Measurements from ENCODE around the gene RPS6KA5. TPM values are rescaled to one million over a fixed set of nuclear protein-coding genes. Genes with fewer than 3 reads are reported as not detected.
A peak's percentile ranks its signal among the peaks of the same experiment; 100 is the strongest.

The RPS6KA5 gene
- total RNA-seq, 1 donor from 2014 or later = 1.8 TPM

- TF ChIP-seq CTCF (IDR thresholded peaks at IDR 0.05; ENCODE audit: insufficient read depth, low read length, severe bottlenecking) = no peak
- no peaks in the 10 kb centered on the region for H3K27me3 ChIP-seq (ENCODE audit: control insufficient read depth, insufficient read depth, low read length)
- H3K36me3 ChIP-seq (ENCODE audit: control insufficient read depth, insufficient read depth, low read length) = no peaks in the 10 kb centered on the region
- DNase-seq (ENCODE audit: low read depth) (no peak), FAIRE-seq (no peak)
- no peak overlapping the region for H3K4me3 ChIP-seq (ENCODE audit: low read depth, low read length)
Observed at GRCh38 chr14:90976101-90976500, 84.3 kb downstream of the RPS6KA5 start.

DNA sequence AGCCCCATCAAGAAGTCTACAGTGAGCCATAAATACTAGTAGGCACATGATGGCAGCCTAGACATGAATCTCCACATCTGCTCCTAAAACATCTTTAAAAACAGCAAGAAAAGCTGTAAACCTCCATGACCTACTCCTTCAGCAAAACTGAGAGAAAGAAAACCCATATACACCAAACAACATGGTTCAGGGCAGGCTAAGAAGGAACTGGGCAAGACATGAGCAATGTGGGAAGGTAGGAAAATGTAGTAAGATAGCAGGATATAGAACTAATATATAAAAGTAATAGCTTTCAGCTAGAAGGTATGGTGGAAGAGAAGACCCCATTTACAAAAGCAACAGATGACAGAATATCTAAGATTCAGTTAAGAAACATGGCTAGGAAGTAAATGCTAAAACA, 88.8 kb downstream of the RPS6KA5 start:
- TF ChIP-seq CTCF (IDR thresholded peaks at IDR 0.05; ENCODE audit: insufficient read depth, low read length, severe bottlenecking) = no peak
- DNase-seq (ENCODE audit: low read depth) (no peak), FAIRE-seq (no peak)
- Histone ChIP-seq H3K4me3 (ENCODE audit: low read depth, low read length) (no peak overlapping the region), H3K36me3 (ENCODE audit: control insufficient read depth, insufficient read depth, low read length) (no peaks in the 10 kb centered on the region), H3K27me3 (ENCODE audit: control insufficient read depth, insufficient read depth, low read length) (no peaks in the 10 kb centered on the region)

- no peak for FAIRE-seq
- no peak for TF ChIP-seq CTCF (IDR thresholded peaks at IDR 0.05; ENCODE audit: insufficient read depth, low read length, severe bottlenecking)
- H3K36me3 ChIP-seq (ENCODE audit: control insufficient read depth, insufficient read depth, low read length) = no peaks in the 10 kb centered on the region
- peak; percentile 90 for DNase-seq (ENCODE audit: low read depth)
- no peaks in the 10 kb centered on the region for H3K27me3 ChIP-seq (ENCODE audit: control insufficient read depth, insufficient read depth, low read length)
- no peak overlapping the region for H3K4me3 ChIP-seq (ENCODE audit: low read depth, low read length)
Observed at GRCh38 chr14:90970167-90970600, 90.3 kb downstream of the RPS6KA5 start.

DNA sequence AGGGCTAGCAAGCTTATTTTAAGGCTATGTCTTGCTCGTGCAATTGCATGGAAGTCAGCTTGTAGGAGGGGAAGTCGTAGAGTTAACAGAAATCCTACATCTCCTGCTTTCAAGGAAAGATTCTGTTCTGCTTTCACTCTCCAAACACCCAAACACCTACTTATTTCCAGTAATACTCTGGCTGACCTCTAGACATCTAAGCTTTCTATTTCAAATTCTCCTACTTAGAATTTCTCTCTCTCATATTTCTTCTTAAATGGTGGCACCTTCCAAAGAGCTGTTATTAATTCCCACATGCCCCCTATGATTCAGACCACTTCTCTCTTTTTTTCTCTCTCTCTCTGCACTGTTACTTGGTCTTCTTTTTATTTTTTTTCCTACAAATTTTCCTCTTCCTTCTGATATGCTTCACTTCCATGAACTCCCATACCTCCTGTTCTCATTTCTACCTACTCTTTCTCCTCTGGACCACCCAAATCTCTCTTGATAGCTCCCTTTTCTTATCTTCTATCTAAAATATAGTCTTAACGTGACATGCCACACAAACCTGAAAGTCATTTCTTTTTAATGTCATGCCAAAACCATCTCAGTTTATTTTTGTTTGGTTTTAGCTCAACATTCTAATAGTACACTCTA, 90.8 kb downstream of the RPS6KA5 start:
- H3K27me3 ChIP-seq (ENCODE audit: control insufficient read depth, insufficient read depth, low read length) = no peaks in the 10 kb centered on the region
- no peaks in the 10 kb centered on the region for H3K36me3 ChIP-seq (ENCODE audit: control insufficient read depth, insufficient read depth, low read length)
- DNase-seq (ENCODE audit: low read depth) (no peak), FAIRE-seq (no peak)
- no peak overlapping the region for H3K4me3 ChIP-seq (ENCODE audit: low read depth, low read length)
- no peak for TF ChIP-seq CTCF (IDR thresholded peaks at IDR 0.05; ENCODE audit: insufficient read depth, low read length, severe bottlenecking)

DNA sequence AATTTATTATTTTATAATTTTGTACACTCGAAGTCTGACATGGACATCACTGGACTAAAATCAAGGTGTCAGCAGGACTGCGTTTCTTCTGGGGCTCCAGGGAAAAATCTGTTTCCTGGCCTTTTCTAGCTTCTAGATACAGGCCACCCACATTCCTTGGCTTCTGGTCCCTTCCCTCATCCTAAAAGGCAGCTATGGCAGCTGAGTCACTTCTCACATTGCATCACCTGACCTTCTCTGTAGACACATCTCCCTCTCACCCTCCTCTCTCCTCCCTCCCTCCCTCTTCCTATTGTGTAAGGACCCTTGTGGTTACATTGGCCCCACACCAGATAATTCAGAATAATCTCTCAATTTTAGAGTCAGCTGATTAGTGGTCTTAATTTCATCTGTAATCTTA, 92.4 kb downstream of the RPS6KA5 start:
- FAIRE-seq = no peak
- no peaks in the 10 kb centered on the region for H3K36me3 ChIP-seq (ENCODE audit: control insufficient read depth, insufficient read depth, low read length)
- no peak overlapping the region for H3K4me3 ChIP-seq (ENCODE audit: low read depth, low read length)
- no peaks in the 10 kb centered on the region for H3K27me3 ChIP-seq (ENCODE audit: control insufficient read depth, insufficient read depth, low read length)
- no peak for DNase-seq (ENCODE audit: low read depth)
- no peak for TF ChIP-seq CTCF (IDR thresholded peaks at IDR 0.05; ENCODE audit: insufficient read depth, low read length, severe bottlenecking)

GRCh38 chr14:90966493-90966892, 93.9 kb downstream of the RPS6KA5 start:
- DNase-seq (ENCODE audit: low read depth) (no peak), FAIRE-seq (no peak)
- Histone ChIP-seq H3K4me3 (ENCODE audit: low read depth, low read length) (no peak overlapping the region), H3K27me3 (ENCODE audit: control insufficient read depth, insufficient read depth, low read length) (no peaks in the 10 kb centered on the region), H3K36me3 (ENCODE audit: control insufficient read depth, insufficient read depth, low read length) (no peaks in the 10 kb centered on the region)
- TF ChIP-seq CTCF (IDR thresholded peaks at IDR 0.05; ENCODE audit: insufficient read depth, low read length, severe bottlenecking) = no peak

All from bronchial epithelial cell (primary cell).